ENCODE measurements around the gene CDK6.

DNA sequence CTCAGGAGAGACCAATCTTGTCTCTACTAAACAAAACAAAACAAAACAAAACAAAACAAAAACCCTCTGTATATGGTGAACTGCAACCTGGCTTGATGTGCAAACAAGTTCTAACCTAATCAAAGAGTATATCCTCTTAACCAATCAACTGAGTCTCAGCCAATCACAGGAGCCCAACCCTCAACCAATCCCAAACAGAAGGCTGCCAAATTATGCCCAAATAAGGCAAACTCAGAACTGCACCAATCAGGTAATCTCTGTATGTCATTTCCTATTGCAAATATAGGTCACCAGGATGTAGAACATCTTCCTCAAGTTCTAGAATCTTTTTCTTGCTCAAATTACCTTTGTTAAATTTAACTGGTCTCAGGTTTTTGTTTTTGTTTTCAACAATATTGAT lies 251.4 kb downstream of the CDK6 start:
- TF ChIP-seq, protein P1, sequence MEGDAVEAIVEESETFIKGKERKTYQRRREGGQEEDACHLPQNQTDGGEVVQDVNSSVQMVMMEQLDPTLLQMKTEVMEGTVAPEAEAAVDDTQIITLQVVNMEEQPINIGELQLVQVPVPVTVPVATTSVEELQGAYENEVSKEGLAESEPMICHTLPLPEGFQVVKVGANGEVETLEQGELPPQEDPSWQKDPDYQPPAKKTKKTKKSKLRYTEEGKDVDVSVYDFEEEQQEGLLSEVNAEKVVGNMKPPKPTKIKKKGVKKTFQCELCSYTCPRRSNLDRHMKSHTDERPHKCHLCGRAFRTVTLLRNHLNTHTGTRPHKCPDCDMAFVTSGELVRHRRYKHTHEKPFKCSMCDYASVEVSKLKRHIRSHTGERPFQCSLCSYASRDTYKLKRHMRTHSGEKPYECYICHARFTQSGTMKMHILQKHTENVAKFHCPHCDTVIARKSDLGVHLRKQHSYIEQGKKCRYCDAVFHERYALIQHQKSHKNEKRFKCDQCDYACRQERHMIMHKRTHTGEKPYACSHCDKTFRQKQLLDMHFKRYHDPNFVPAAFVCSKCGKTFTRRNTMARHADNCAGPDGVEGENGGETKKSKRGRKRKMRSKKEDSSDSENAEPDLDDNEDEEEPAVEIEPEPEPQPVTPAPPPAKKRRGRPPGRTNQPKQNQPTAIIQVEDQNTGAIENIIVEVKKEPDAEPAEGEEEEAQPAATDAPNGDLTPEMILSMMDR (IDR thresholded peaks at IDR 0.05) = no peak
- TF ChIP-seq POLR2AphosphoS5 (IDR thresholded peaks at IDR 0.05) = no peak
- no peak for TF ChIP-seq EP300 (IDR thresholded peaks at IDR 0.05)
- TF ChIP-seq POLR2A (IDR thresholded peaks at IDR 0.05) = no peak

Measured in stomach (tissue), 4 donors.